Lung (tissue), 12 donors: ENCODE data around the gene ZC3H14. TPM values are rescaled to one million over a fixed set of nuclear protein-coding genes. Genes with fewer than 3 reads are reported as not detected.

Source experiments
- ATAC-seq: fragments of 200-7000 bp; cut with Tn5 transposase; one replicate; pipeline ENCODE4 v1.9.1; 2020; ENCODE audit warnings: moderate number of reproducible peaks; ENCODE audit not compliant: insufficient read depth, low FRiP score
- DNase-seq, 3 donors: peaks; one replicate each; pipeline ENCODE4 v3.0.0-alpha.2; 2013 to 2017
- H3K27ac ChIP-seq, 2 donors: one replicate each; pipeline ENCODE4 v1.5.1; 2013; ENCODE audit warnings: mild to moderate bottlenecking in 2 of 2, moderate library complexity in 2 of 2, control low read depth in 1 of 2, inconsistent platforms in 1 of 2, low read depth in 1 of 2, low read length in 1 of 2
- H3K27me3 ChIP-seq, 3 donors: one replicate each; pipeline ENCODE4 v1.5.1; 2013; ENCODE audit warnings: low read length in 2 of 3; ENCODE audit not compliant: control insufficient read depth in 3 of 3, insufficient read depth in 3 of 3
- H3K36me3 ChIP-seq, 4 donors: one replicate each; pipeline ENCODE4 v1.5.1; 2013; ENCODE audit warnings: low read length in 4 of 4, mild to moderate bottlenecking in 1 of 4, moderate library complexity in 1 of 4; ENCODE audit not compliant: control insufficient read depth in 4 of 4, insufficient read depth in 4 of 4
- H3K4me1 ChIP-seq, 5 donors: one replicate each; pipeline ENCODE4 v1.5.1; 2013; ENCODE audit warnings: low read length in 5 of 5, mild to moderate bottlenecking in 2 of 5, moderate library complexity in 1 of 5; ENCODE audit not compliant: control insufficient read depth in 5 of 5, insufficient read depth in 5 of 5
- H3K4me3 ChIP-seq: one replicate; pipeline ENCODE4 v1.5.1; 2013; ENCODE audit warnings: mild to moderate bottlenecking, control low read depth, moderate library complexity
- H3K9ac ChIP-seq, 2 donors: one replicate each; pipeline ENCODE4 v1.5.1; 2013; ENCODE audit warnings: low read length in 2 of 2, control low read depth in 1 of 2; ENCODE audit not compliant: insufficient read depth in 1 of 2
- H3K9me3 ChIP-seq, 4 donors: one replicate each; pipeline ENCODE4 v1.5.1; 2013; ENCODE audit warnings: low read length in 3 of 4, mild to moderate bottlenecking in 1 of 4, moderate library complexity in 1 of 4; ENCODE audit not compliant: control insufficient read depth in 4 of 4, insufficient read depth in 3 of 4
- CTCF ChIP-seq: IDR thresholded peaks from 2 replicates; pipeline ENCODE4 v1.5.1; 2012; ENCODE audit warnings: mild to moderate bottlenecking; ENCODE audit errors: control extremely low read depth, extremely low read depth
- WGBS, 2 donors: extraction: QIAGEN DNeasy Blood & Tissue Kit; methylation state at CpG; one replicate each; pipeline ENCODE4 v1.1.7; 2013; 5-methylcytosine and 5-hydroxymethylcytosine counted together
- polyA plus RNA-seq, 2 donors: library from polyadenylated mRNA; stranded (reverse); fragments of 200-250 nt; gene quantifications; one replicate each; pipeline ENCODE4 v1.2.1, GENCODE V29; 2013
- total RNA-seq, 2 donors: library from RNA; depleted of rRNA in 1 of 2; stranded (reverse); fragments of >200 nt in 1 of 2; gene quantifications; one replicate each; pipeline ENCODE4 v1.2.1, GENCODE V29; 2014 to 2021
- donor health status: control.
- donor health status: control.
- donor health status: Bipolar disorder and iron deficiency.
- donor health status: healthy.
- donor health status: DM: yes; HTN: yes; CAD: no.

ZC3H14 gene
- total and polyA plus RNA-seq, 4 donors = 21.9 to 79.7 (median 36.3) TPM

- DNase-seq = no peak
- no peak overlapping the region for H3K4me3 ChIP-seq
These were observed 6.3 kb upstream of the ZC3H14 start for GRCh38 chr14:88556581-88556980.

GRCh38 chr14:88559852-88560251 is 3.0 kb upstream of the ZC3H14 start:
- no peaks in the 10 kb centered on the region for H3K27me3 ChIP-seq
- H3K36me3 ChIP-seq = peaks cover 0 to 6% (median 0%) of the 10 kb centered on the region in 4 donors
- no peak overlapping the region for H3K9ac ChIP-seq
- no peak for ATAC-seq
- H3K4me3 ChIP-seq = no peak overlapping the region
- peak; percentile 30 to 74 (median 71) for DNase-seq
- WGBS, 2 donors = 13 to 29% methylated on average over 1 of the region's 1 CpG
- H3K27ac ChIP-seq = no peak overlapping the region
- no peaks in the 10 kb centered on the region for H3K9me3 ChIP-seq
- H3K4me1 ChIP-seq = peaks cover 0 to 21% (median 2%) of the 10 kb centered on the region in 5 donors
- TF ChIP-seq CTCF = no peak

More at GRCh38 chr14:88556581-88556980, 6.3 kb upstream of the ZC3H14 start:
- Histone ChIP-seq H3K4me1 (peaks cover 1 to 27% (median 6%) of the 10 kb centered on the region in 5 donors), H3K9ac (no peak overlapping the region), H3K36me3 (no peaks in the 10 kb centered on the region), H3K9me3 (no peaks in the 10 kb centered on the region), H3K27ac (peak overlapping the region in 1 of 2 donors; percentile 50), H3K27me3 (no peaks in the 10 kb centered on the region)
- WGBS, 2 donors = 62 to 71% methylated on average over 3 of the region's 3 CpGs
- TF ChIP-seq CTCF = no peak
- no peak for ATAC-seq

- Histone ChIP-seq H3K4me1 (peaks cover 0 to 13% (median 2%) of the 10 kb centered on the region in 5 donors), H3K36me3 (peaks cover 0 to 6% (median 0%) of the 10 kb centered on the region in 4 donors), H3K27ac (peak overlapping the region; percentile 95 to 97), H3K9me3 (no peaks in the 10 kb centered on the region), H3K9ac (no peak overlapping the region), H3K27me3 (no peaks in the 10 kb centered on the region), H3K4me3 (peak overlapping the region; percentile 100)
- TF ChIP-seq CTCF = no peak
- DNase-seq = no peak
- no peak for ATAC-seq
- 27 to 37% methylated on average over 5 of the region's 5 CpGs for WGBS, 2 donors
These were observed 356 bp upstream of the ZC3H14 start for GRCh38 chr14:88562532-88562830.

GRCh38 chr14:88563845-88564244 is 1.0 kb downstream of the ZC3H14 start:
- ATAC-seq = no peak
- Histone ChIP-seq H3K27ac (no peak overlapping the region), H3K27me3 (no peaks in the 10 kb centered on the region), H3K9me3 (no peaks in the 10 kb centered on the region), H3K36me3 (peaks cover 1 to 17% (median 10%) of the 10 kb centered on the region in 4 donors), H3K9ac (peak overlapping the region in 1 of 2 donors; percentile 82), H3K4me1 (peaks cover 0 to 13% (median 2%) of the 10 kb centered on the region in 5 donors), H3K4me3 (peak overlapping the region; percentile 18)
- no peak for TF ChIP-seq CTCF
- no peak for DNase-seq
- 36 to 47% methylated on average over 7 of the region's 7 CpGs for WGBS, 2 donors
